PC-9 (cell line): Measurements from ENCODE around the gene ACAD10. TPM values are rescaled to one million over a fixed set of nuclear protein-coding genes. Genes with fewer than 3 reads are reported as not detected.

ENCODE experiments used
- BruUV-seq: library from RNA; stranded (reverse); fragments of 400-500 nt; replicated peaks from 2 replicates; lab custom pipeline; 2021; lab: Mats Ljungman, UMichigan
- CTCF ChIA-PET: fragments of 300-600 bp; sonication (Branson Sonifier 250); formaldehyde crosslinking; loops from one replicate; lab custom pipeline; 2022; ENCODE audit warnings: antibody characterized with exemption; lab: Charles Lee
- POLR2A ChIA-PET: fragments of 300-600 bp; sonication (Branson Sonifier 250); formaldehyde crosslinking; loops from one replicate; lab custom pipeline; 2022; ENCODE audit warnings: antibody characterized with exemption; ENCODE audit not compliant: unreplicated experiment; lab: Charles Lee
- DNase-seq, 2 experiments: peaks; one replicate each; pipeline versions ENCODE4 v3.0.0 to v3.0.0-alpha.2; 2015 to 2022; ENCODE audit warnings: mixed read lengths in 1 of 2
- H2AFZ ChIP-seq: fragments of 200-600 bp; sonication (generic); 2 replicates; pipeline ENCODE4 v1.8.1; 2017; ENCODE audit warnings: antibody characterized with exemption
- H3F3A ChIP-seq: fragments of 200-600 bp; sonication (generic); 2 replicates; pipeline ENCODE4 v1.8.1; 2017; ENCODE audit warnings: antibody characterized with exemption, mild to moderate bottlenecking, low read depth; ENCODE audit not compliant: insufficient read depth
- H3K27ac ChIP-seq: fragments of 200-600 bp; sonication (generic); 2 replicates; pipeline ENCODE4 v1.6.1; 2016; ENCODE audit warnings: mixed run types
- H3K27me3 ChIP-seq: fragments of 200-600 bp; sonication (generic); 2 replicates; pipeline ENCODE4 v1.6.1; 2016; ENCODE audit warnings: low read depth, mixed run types; ENCODE audit not compliant: insufficient read depth
- H3K36me3 ChIP-seq: fragments of 200-600 bp; sonication (generic); 2 replicates; pipeline ENCODE4 v1.6.1; 2016; ENCODE audit warnings: low read depth, mixed run types
- H3K4me1 ChIP-seq: fragments of 200-600 bp; sonication (generic); replicated peaks from 2 replicates; pipeline ENCODE4 v1.6.1; 2016; ENCODE audit warnings: mixed run types; ENCODE audit not compliant: insufficient read depth
- H3K4me2 ChIP-seq: fragments of 200-600 bp; sonication (generic); 2 replicates; pipeline ENCODE4 v1.6.1; 2017; ENCODE audit warnings: mixed run types
- H3K4me3 ChIP-seq: fragments of 200-600 bp; sonication (generic); 2 replicates; pipeline ENCODE4 v1.6.1; 2016; ENCODE audit warnings: mixed run types
- H3K79me2 ChIP-seq: fragments of 200-600 bp; sonication (generic); 2 replicates; pipeline ENCODE4 v1.6.1; 2017; ENCODE audit warnings: low read depth, mixed run types
- H3K9me2 ChIP-seq: fragments of 200-600 bp; sonication (generic); 2 replicates; pipeline ENCODE4 v1.8.1; 2017; ENCODE audit warnings: mild to moderate bottlenecking; ENCODE audit not compliant: insufficient read depth
- H3K9me3 ChIP-seq: fragments of 200-600 bp; sonication (generic); 2 replicates; pipeline ENCODE4 v1.8.1; 2016; ENCODE audit warnings: low read depth; ENCODE audit not compliant: insufficient read depth
- H4K20me1 ChIP-seq: fragments of 200-600 bp; sonication (generic); 2 replicates; pipeline ENCODE4 v1.8.1; 2017; ENCODE audit not compliant: insufficient read depth
- EZH2 ChIP-seq: fragments of 200-600 bp; sonication (generic); IDR thresholded peaks from 2 replicates; pipeline ENCODE4 v1.8.0; 2017; ENCODE audit warnings: antibody characterized with exemption, low read depth
- intact Hi-C: fragments of 100-400 bp; cut with micrococcal nuclease; formaldehyde crosslinking; loops from one replicate; pipeline ENCODE4 v1.10.0; 2022; ENCODE audit not compliant: unreplicated experiment
- total RNA-seq: library from RNA; stranded (reverse); gene quantifications from 2 replicates; pipeline ENCODE4 v1.2.3, GENCODE V29; 2021
- TF ChIP-seq, protein P1 (sequence below): fragments of 200-600 bp; sonication (generic); conservative IDR thresholded peaks from 2 replicates; pipeline ENCODE4 v1.6.1; 2017; ENCODE audit warnings: mixed run types, antibody characterized with exemption, mild to moderate bottlenecking, moderate library complexity

Gene ACAD10
- total RNA-seq, 1 experiment from 2014 or later: 30.3 TPM

DNA sequence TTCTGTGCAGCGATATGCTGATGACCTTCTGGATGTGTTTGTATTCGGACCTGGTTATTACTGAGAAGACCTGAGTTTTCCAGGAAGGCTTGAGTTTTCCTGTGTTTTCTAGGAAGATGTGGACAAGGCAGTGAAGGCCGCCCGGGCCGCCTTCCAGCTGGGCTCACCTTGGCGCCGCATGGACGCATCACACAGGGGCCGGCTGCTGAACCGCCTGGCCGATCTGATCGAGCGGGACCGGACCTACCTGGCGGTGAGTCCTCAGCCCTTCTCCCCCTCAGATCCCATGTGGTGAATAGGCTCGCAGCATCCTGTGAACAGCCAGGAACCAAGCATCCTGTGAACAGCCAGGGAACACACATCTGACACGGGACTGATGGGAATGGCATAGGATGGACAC, 97.2 kb downstream of the ACAD10 start:
- H3K79me2 ChIP-seq: no peaks in the 10 kb centered on the region
- H3K4me2 ChIP-seq: no peak overlapping the region
- DNase-seq: no peak
- no peak overlapping the region for H2AFZ ChIP-seq
- H4K20me1 ChIP-seq: no peaks in the 10 kb centered on the region
- TF ChIP-seq, protein P1, sequence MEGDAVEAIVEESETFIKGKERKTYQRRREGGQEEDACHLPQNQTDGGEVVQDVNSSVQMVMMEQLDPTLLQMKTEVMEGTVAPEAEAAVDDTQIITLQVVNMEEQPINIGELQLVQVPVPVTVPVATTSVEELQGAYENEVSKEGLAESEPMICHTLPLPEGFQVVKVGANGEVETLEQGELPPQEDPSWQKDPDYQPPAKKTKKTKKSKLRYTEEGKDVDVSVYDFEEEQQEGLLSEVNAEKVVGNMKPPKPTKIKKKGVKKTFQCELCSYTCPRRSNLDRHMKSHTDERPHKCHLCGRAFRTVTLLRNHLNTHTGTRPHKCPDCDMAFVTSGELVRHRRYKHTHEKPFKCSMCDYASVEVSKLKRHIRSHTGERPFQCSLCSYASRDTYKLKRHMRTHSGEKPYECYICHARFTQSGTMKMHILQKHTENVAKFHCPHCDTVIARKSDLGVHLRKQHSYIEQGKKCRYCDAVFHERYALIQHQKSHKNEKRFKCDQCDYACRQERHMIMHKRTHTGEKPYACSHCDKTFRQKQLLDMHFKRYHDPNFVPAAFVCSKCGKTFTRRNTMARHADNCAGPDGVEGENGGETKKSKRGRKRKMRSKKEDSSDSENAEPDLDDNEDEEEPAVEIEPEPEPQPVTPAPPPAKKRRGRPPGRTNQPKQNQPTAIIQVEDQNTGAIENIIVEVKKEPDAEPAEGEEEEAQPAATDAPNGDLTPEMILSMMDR: no peak
- TF ChIP-seq EZH2: no peak
- H3K4me1 ChIP-seq: peaks cover 8% of the 10 kb centered on the region; the same call in 1 of the 2 replicates
- no peaks in the 10 kb centered on the region for H3K36me3 ChIP-seq
- ChIA-PET POLR2A (no interaction called here), CTCF (no interaction called here)
- intact Hi-C loops: no loop called here
- no peak overlapping the region for H3K4me3 ChIP-seq
- 0 out of 2 replicates have a peak, but pooled peaks cover 2% of the 10 kb centered on the region for H3F3A ChIP-seq
- H3K27me3 ChIP-seq: no peaks in the 10 kb centered on the region
- BruUV-seq: no TSS peak
- no peak overlapping the region for H3K27ac ChIP-seq
- H3K9me3 ChIP-seq: no peaks in the 10 kb centered on the region
- H3K9me2 ChIP-seq: no peaks in the 10 kb centered on the region

DNA sequence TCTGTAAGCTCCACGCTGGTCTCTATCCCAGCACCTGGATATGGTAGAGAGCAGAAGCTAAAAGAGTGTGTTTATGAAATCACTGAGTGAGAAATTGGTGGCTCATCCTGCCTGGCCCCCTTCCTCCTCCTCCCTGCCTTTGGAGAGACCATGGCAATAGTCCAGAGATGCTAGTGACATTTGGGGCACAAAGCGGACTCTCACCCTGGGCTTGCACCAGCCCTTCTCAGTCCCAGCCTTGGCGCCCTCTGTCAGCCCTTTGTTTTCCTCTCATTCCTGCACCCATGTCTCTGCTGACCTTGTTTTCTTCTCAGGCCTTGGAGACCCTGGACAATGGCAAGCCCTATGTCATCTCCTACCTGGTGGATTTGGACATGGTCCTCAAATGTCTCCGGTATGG, 99.1 kb downstream of the ACAD10 start:
- no TSS peak for BruUV-seq
- H2AFZ ChIP-seq: no peak overlapping the region
- H3K9me3 ChIP-seq: no peaks in the 10 kb centered on the region
- no peak for TF ChIP-seq EZH2
- TF ChIP-seq, protein P1: no peak
- no peak for DNase-seq
- H3K9me2 ChIP-seq: no peaks in the 10 kb centered on the region
- no peak overlapping the region for H3K4me2 ChIP-seq
- H4K20me1 ChIP-seq: no peaks in the 10 kb centered on the region
- intact Hi-C loops: no loop called here
- CTCF ChIA-PET: no interaction called here
- H3K36me3 ChIP-seq: no peaks in the 10 kb centered on the region
- H3F3A ChIP-seq: 0 out of 2 replicates have a peak, but pooled peaks cover 2% of the 10 kb centered on the region
- H3K27ac ChIP-seq: no peak overlapping the region
- H3K79me2 ChIP-seq: no peaks in the 10 kb centered on the region
- H3K4me3 ChIP-seq: no peak overlapping the region
- no peaks in the 10 kb centered on the region for H3K27me3 ChIP-seq
- H3K4me1 ChIP-seq: peaks cover 7% of the 10 kb centered on the region; the same call in 1 of the 2 replicates
- POLR2A ChIA-PET: no interaction called here

DNA sequence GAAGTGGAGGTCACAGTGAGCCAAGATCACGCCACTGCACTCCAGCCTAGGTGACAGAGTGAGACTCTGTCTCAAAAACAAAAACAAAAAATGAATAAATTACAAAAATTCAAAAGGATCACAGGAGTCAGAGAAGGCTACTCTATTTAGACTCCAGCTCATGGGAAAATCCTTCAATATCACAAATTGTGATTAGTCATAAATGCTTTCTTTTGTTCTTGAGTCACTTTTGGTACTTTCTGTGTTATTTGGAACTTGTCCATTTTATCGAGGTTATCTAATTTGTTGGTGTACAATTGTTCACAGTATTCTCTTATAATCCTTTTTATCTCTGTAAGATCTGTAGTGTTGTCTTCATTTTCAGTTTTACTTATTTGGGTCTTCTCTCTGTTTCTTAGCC, 99.8 kb downstream of the ACAD10 start:
- Histone ChIP-seq H3F3A (0 out of 2 replicates have a peak, but pooled peaks cover 2% of the 10 kb centered on the region), H2AFZ (no peak overlapping the region), H3K4me1 (peaks cover under 1% of the 10 kb centered on the region; the same call in 1 of the 2 replicates), H3K27me3 (no peaks in the 10 kb centered on the region), H3K9me2 (no peaks in the 10 kb centered on the region), H3K4me2 (no peak overlapping the region), H3K79me2 (no peaks in the 10 kb centered on the region), H3K4me3 (no peak overlapping the region), H4K20me1 (no peaks in the 10 kb centered on the region), H3K9me3 (no peaks in the 10 kb centered on the region), H3K36me3 (no peaks in the 10 kb centered on the region), H3K27ac (no peak overlapping the region)
- POLR2A ChIA-PET: interaction anchor here (0.6 kb wide), 1 partner anchor 104 kb away, joined by 11 read pairs; no protein-coding TSS in a partner anchor
- TF ChIP-seq, protein P1: no peak
- no peak for TF ChIP-seq EZH2
- no TSS peak for BruUV-seq
- CTCF ChIA-PET: no interaction called here
- intact Hi-C loops: no loop called here
- no peak for DNase-seq
